Choroid plexus epithelial cell (primary cell): ENCODE data around the gene TCF7L2.

Experiments
- DNase-seq: peaks from one replicate; pipeline ENCODE4 v3.0.0-alpha.2; 2010; ENCODE audit warnings: low read depth
- H3K4me3 ChIP-seq: 2 replicates; pipeline ENCODE4 v1.5.1; 2011; ENCODE audit warnings: low read depth, mild to moderate bottlenecking, control low read depth, low read length, moderate library complexity
- CTCF ChIP-seq: conservative IDR thresholded peaks from 2 replicates; pipeline ENCODE4 v1.5.1; 2011; ENCODE audit warnings: low read depth, mild to moderate bottlenecking, control low read depth, inconsistent platforms, low read length, moderate library complexity

Gene TCF7L2

GRCh38 chr10:112991888-112992491 lies 41.9 kb downstream of the TCF7L2 start:
- H3K4me3 ChIP-seq, result no peak overlapping the region
- TF ChIP-seq CTCF, result no peak
- no peak for DNase-seq

- DNase-seq, result no peak
- TF ChIP-seq CTCF, result no peak
- H3K4me3 ChIP-seq, result no peak overlapping the region
These were observed 46.4 kb downstream of the TCF7L2 start for GRCh38 chr10:112996462-112996861.

- TF ChIP-seq CTCF, result no peak
- H3K4me3 ChIP-seq, result no peak overlapping the region
- no peak for DNase-seq
These were observed 49.1 kb downstream of the TCF7L2 start for GRCh38 chr10:112999102-112999501.

- no peak overlapping the region for H3K4me3 ChIP-seq
- DNase-seq, result no peak
- no peak for TF ChIP-seq CTCF
These were observed 50.4 kb downstream of the TCF7L2 start for GRCh38 chr10:113000442-113000841.

DNA sequence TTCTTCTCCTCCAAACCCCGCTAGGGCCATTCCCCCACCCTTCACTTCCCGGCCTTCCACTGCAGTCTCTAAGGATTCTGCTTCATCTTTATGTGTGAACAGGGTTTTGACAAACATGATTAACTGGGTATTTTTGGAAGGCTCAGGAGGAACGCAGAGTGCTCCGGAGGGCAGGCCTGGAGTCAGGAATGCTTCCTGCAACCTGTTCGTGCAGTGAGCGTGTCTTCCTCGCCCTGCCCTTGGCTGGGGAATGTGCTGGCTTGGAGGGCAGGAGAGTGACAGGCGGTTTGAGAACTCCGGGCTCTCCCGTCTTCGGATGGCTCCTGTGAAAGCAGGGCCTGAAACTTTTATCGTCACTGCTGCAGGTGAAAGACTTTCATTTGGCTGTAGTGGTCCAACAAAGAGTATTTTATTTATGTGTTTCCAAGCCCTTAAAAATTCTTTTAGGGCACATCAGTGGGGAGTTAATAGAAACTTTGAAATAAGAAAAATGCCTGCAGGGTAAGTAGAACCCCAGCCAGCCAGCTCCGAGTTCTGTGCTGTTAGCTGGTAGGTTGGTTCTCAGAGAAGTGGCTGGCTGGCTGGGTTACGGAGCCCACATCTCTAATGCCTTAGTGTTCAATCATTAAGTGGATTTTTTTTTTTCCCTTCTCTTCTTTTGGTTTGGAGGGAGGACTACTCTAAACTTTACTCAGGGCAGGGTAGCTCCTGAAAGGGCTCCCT lies 51.0 kb downstream of the TCF7L2 start:
- TF ChIP-seq CTCF, result no peak
- H3K4me3 ChIP-seq, result no peak overlapping the region
- DNase-seq, result no peak

DNA sequence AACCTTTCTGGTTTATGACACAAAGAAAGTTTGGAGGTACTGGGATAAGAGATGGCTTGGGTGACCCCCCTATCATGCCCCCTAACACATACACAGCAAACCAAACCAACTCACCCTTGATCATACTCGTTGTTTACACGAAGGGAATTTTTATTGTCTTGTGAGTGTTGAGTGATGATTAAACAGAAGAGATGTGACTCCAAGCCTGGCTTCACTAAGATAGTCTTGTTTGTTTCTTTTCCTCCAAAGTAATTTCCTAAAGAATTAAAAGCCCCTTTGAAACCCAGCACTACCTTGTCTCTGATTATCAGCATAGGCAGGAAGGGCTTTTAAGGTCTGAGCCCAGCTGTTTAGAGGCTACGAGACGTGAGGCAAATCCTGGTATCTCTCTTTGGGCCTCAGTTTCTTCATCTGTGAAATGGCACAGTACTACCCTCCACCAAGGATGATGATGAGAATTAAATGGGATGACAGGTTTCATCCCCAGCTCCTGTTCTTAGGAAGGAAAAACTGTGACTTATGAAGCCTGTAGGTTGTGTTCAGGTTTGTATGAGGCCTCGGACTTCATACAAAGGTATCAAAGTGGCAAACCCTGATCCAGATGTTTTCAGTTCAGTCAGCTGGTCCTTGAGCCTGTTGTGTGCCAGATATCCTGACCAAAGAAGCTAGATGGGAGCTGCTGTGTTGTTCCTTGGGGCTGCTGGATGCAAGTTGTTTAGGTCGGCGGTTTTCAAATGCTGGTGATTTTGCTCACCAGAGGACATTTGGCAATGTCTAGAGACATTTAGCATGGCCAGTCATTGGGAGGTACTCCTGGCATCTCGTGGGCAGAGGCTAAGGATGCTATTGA lies 51.8 kb downstream of the TCF7L2 start:
- no peak for TF ChIP-seq CTCF
- DNase-seq, result no peak
- no peak overlapping the region for H3K4me3 ChIP-seq
